Tibial nerve (tissue), 3 donors: Measurements from ENCODE around the gene TOMM5.

Experiments
- EP300 ChIP-seq, 2 donors: sonication (generic); formaldehyde crosslinking; IDR thresholded peaks; one replicate each; pipeline ENCODE4 v1.6.1; 2017; ENCODE audit warnings: antibody characterized with exemption in 2 of 2, mild to moderate bottlenecking in 1 of 2
- POLR2A ChIP-seq, 2 donors: fragments of 450-650 bp; IDR thresholded peaks; one replicate each; pipeline ENCODE4 v1.6.1; 2017; ENCODE audit warnings: antibody characterized with exemption in 2 of 2, mild to moderate bottlenecking in 2 of 2, moderate library complexity in 2 of 2

DNA sequence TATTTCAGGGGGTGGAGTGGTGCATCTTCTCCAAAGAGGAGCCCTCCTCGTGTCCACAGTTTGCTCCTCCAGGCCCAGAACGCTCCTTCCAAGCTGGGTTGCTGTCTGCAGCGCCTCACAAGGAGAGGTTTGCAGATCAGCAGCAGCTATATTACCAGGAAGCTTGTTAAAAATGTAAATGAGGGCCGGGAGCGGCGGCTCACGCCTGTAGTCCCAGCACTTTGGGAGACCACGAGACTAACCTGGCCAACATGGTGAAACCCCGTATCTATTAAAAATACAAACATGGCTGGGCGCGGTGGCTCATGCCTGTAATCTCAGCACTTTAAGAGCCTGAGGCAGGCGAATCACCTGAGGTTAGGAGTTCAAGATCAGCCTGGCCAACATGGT, 33.4 kb upstream of the TOMM5 start:
- TF ChIP-seq POLR2A (IDR thresholded peaks at IDR 0.05) = no peak
- no peak for TF ChIP-seq EP300 (IDR thresholded peaks at IDR 0.05)
